ENCODE data around the gene NAA35.

DNA sequence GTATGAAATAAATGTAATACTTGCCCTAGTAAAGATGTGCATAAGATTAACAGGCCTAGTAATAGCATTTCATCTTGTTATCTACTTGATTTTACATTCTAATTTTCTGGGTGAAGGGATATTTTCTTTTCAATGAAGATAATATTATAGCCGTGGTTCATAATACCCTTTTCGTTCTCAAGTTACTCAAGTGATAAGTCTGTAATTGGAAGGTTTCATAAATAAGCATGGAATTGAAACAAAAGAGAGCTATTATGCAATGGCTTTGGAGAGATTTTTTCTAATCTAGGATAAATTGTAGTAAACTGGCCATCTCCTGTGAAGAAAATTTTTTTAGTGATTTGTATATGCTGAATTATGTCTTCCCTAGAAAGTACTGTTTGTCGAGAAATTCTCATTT lies 19.0 kb downstream of the NAA35 start:
- TF ChIP-seq JUNB (CRISPR knock-in tag; conservative IDR thresholded peaks at IDR 0.05) (no peak), ZNF143 (CRISPR knock-in tag; IDR thresholded peaks at IDR 0.05) (no peak), MECOM (CRISPR knock-in tag; IDR thresholded peaks at IDR 0.05) (no peak), FOXJ3 (CRISPR knock-in tag; IDR thresholded peaks at IDR 0.05) (no peak), CTCF (IDR thresholded peaks at IDR 0.05 in 2 of 3, conservative IDR thresholded peaks at IDR 0.05 in 1 of 3; ENCODE audit: insufficient read depth in 2 of 3, low read depth in 1 of 3, low read length in 3 of 3) (no peak)
